NCI-H2029 treated with DMSO at 0.1 percent for 48 hours (cell line): ENCODE data around the gene DYNC2LI1.

ENCODE experiments used
- DNase-seq: peaks from one replicate; lab custom pipeline; 2025; lab: John Stamatoyannopoulos, UW

DYNC2LI1 gene

GRCh38 chr2:43846140-43846793 is 72.4 kb downstream of the DYNC2LI1 start:
- DNase-seq = no peak

- no peak for DNase-seq
Measured at GRCh38 chr2:43848214-43848613, 74.4 kb downstream of the DYNC2LI1 start.

GRCh38 chr2:43851011-43851980 is 77.5 kb downstream of the DYNC2LI1 start:
- no peak for DNase-seq

- DNase-seq = no peak
Measured at GRCh38 chr2:43852196-43852730, 78.4 kb downstream of the DYNC2LI1 start.

- DNase-seq = no peak
Measured at GRCh38 chr2:43853141-43854081, 79.6 kb downstream of the DYNC2LI1 start.

GRCh38 chr2:43854671-43855070 is 80.8 kb downstream of the DYNC2LI1 start:
- DNase-seq = no peak

GRCh38 chr2:43855292-43855691 is 81.5 kb downstream of the DYNC2LI1 start:
- DNase-seq = no peak
